Sigmoid colon (tissue), 7 donors: Measurements from ENCODE around the gene OR2C1. TPM values are rescaled to one million over a fixed set of nuclear protein-coding genes. Genes with fewer than 3 reads are reported as not detected.

Experiments
- DNase-seq: peaks from one replicate; pipeline ENCODE4 v3.0.0-alpha.2; 2019
- H3K27ac ChIP-seq, 4 donors: fragments of 200-600 bp; sonication (generic); one replicate each; pipeline ENCODE4 v1.5.1; 2016 to 2019; ENCODE audit warnings: mild to moderate bottlenecking in 1 of 4
- H3K27me3 ChIP-seq, 3 donors: fragments of 200-600 bp; sonication (generic); one replicate each; pipeline ENCODE4 v1.5.1; 2019; ENCODE audit warnings: mild to moderate bottlenecking in 1 of 3
- H3K36me3 ChIP-seq, 4 donors: fragments of 200-600 bp; sonication (generic); one replicate each; pipeline ENCODE4 v1.5.1; 2016 to 2019
- H3K4me1 ChIP-seq, 4 donors: fragments of 200-600 bp; sonication (generic); one replicate each; pipeline ENCODE4 v1.5.1; 2017 to 2019
- H3K4me3 ChIP-seq, 4 donors: fragments of 200-600 bp; sonication (generic); one replicate each; pipeline ENCODE4 v1.5.1; 2017 to 2019; ENCODE audit warnings: mild to moderate bottlenecking in 2 of 4, moderate library complexity in 1 of 4
- H3K9me3 ChIP-seq, 4 donors: fragments of 200-600 bp in 3 of 4; sonication (generic) in 3 of 4; one replicate each; pipeline versions ENCODE4 v1.5.1 to v1.6.1; 2013 to 2019
- CTCF ChIP-seq, 4 experiments: fragments of 450-650 bp in 3 of 4; fragments of 200-600 bp in 1 of 4; IDR thresholded peaks; one replicate each; pipeline ENCODE4 v1.5.1; 2016 to 2019; ENCODE audit warnings: antibody characterized with exemption in 4 of 4, mild to moderate bottlenecking in 3 of 4, moderate library complexity in 2 of 4
- EP300 ChIP-seq, 4 donors: sonication (generic); formaldehyde crosslinking; IDR thresholded peaks; one replicate each; pipeline ENCODE4 v1.6.1; 2017; ENCODE audit warnings: antibody characterized with exemption in 4 of 4
- POLR2A ChIP-seq, 2 donors: fragments of 450-650 bp; IDR thresholded peaks; one replicate each; pipeline ENCODE4 v1.6.1; 2016; ENCODE audit warnings: antibody characterized with exemption in 2 of 2, mild to moderate bottlenecking in 2 of 2, moderate library complexity in 2 of 2
- POLR2AphosphoS5 ChIP-seq, 4 donors: sonication (generic); formaldehyde crosslinking; IDR thresholded peaks; one replicate each; pipeline ENCODE4 v1.6.1; 2017; ENCODE audit warnings: antibody characterized with exemption in 4 of 4
- WGBS, 2 donors: extraction: QIAGEN DNeasy Blood & Tissue Kit; methylation state at CpG; one replicate each; pipeline ENCODE4 v1.1.7; 2013; 5-methylcytosine and 5-hydroxymethylcytosine counted together
- intact Hi-C: fragments of 100-400 bp; cut with DNase I; formaldehyde crosslinking; loops from one replicate; pipeline ENCODE4 v1.15.1; 2023
- polyA plus RNA-seq, 3 donors: library from polyadenylated mRNA; stranded (reverse); fragments of 200-250 nt; gene quantifications; one replicate each; pipeline ENCODE4 v1.2.3, GENCODE V29; 2013
- total RNA-seq, 4 donors: library from RNA; depleted of rRNA; stranded (reverse); fragments of >200 nt; gene quantifications; one replicate each; pipeline ENCODE4 v1.1.0, GENCODE V29; 2016
- donor health status: healthy with polysubstance abuse.
- donor health status: Bipolar disorder and iron deficiency.
- donor health status: healthy.

The OR2C1 gene
- total and polyA plus RNA-seq, 7 donors = 0.09 to 1.4 (median 0.52) TPM; not detected in 3

GRCh38 chr16:3389663-3390338 lies 34.1 kb downstream of the OR2C1 start:
- intact Hi-C loops = no loop called here
- Histone ChIP-seq H3K27me3 (no peaks in the 10 kb centered on the region), H3K4me3 (no peak overlapping the region), H3K36me3 (peaks cover 22 to 84% (median 52%) of the 10 kb centered on the region in 4 donors), H3K27ac (no peak overlapping the region), H3K4me1 (no peaks in the 10 kb centered on the region), H3K9me3 (peaks cover 19 to 55% (median 36%) of the 10 kb centered on the region in 4 donors)
- no peak for DNase-seq
- WGBS, 2 donors = 93 to 96% methylated on average over 9 of the region's 9 CpGs
- TF ChIP-seq POLR2A (IDR thresholded peaks at IDR 0.05) (no peak), POLR2AphosphoS5 (IDR thresholded peaks at IDR 0.05) (no peak), CTCF (IDR thresholded peaks at IDR 0.05) (no peak), EP300 (IDR thresholded peaks at IDR 0.05) (no peak)

GRCh38 chr16:3400446-3400778 lies 44.7 kb downstream of the OR2C1 start:
- H3K4me1 ChIP-seq = peaks cover 0 to 33% (median 22%) of the 10 kb centered on the region in 4 donors
- intact Hi-C loops = loop anchor here (1.0 to 5.0 kb wide), 6 partner anchors 36 to 136 kb away; partner anchors contain the start of genes CLUAP1, NAA60, TIGD7 and ZNF597
- no peak for DNase-seq
- TF ChIP-seq CTCF (IDR thresholded peaks at IDR 0.05) (no peak), POLR2A (IDR thresholded peaks at IDR 0.05) (no peak), POLR2AphosphoS5 (IDR thresholded peaks at IDR 0.05) (no peak), EP300 (IDR thresholded peaks at IDR 0.05) (no peak)
- peaks cover 12 to 47% (median 29%) of the 10 kb centered on the region in 4 donors for H3K36me3 ChIP-seq
- H3K27ac ChIP-seq = peak overlapping the region; percentile 80 to 89 (median 87)
- no peaks in the 10 kb centered on the region for H3K27me3 ChIP-seq
- peak overlapping the region; percentile 67 to 85 (median 76) for H3K4me3 ChIP-seq
- peaks cover 0 to 27% (median under 1%) of the 10 kb centered on the region in 4 donors for H3K9me3 ChIP-seq
- WGBS, 2 donors = 1% methylated on average over 18 of the region's 18 CpGs

- peak; percentile 99 for DNase-seq
- Histone ChIP-seq H3K27ac (peak within 1 kb of the TSS; percentile 80 to 89 (median 87)), H3K36me3 (peaks cover 14 to 47% (median 30%) of the 10 kb centered on the region in 4 donors), H3K4me3 (peak within 1 kb of the TSS; percentile 67 to 85 (median 76)), H3K4me1 (peaks cover 0 to 33% (median 22%) of the 10 kb centered on the region in 4 donors), H3K9me3 (peaks cover 0 to 33% (median 6%) of the 10 kb centered on the region in 4 donors), H3K27me3 (no peaks in the 10 kb centered on the region)
- WGBS, 2 donors = 0% methylated on average over 95 of the region's 95 CpGs
- intact Hi-C loops = loop anchor here (1.0 to 5.0 kb wide), 6 partner anchors 36 to 136 kb away; partner anchors contain the start of genes CLUAP1, NAA60, TIGD7 and ZNF597
- no peak for TF ChIP-seq EP300 (IDR thresholded peaks at IDR 0.05)
- TF ChIP-seq POLR2AphosphoS5 (IDR thresholded peaks at IDR 0.05) = peak; percentile 65 to 91 (median 88)
- TF ChIP-seq POLR2A (IDR thresholded peaks at IDR 0.05) = peak; percentile 44 to 53
These were observed 45.3 kb downstream of the OR2C1 start, which contains the start of the genes ZNF174 and ZSCAN32 for GRCh38 chr16:3400779-3401688. Gene ZNF174, plus strand, starts transcription at chr16:3401215. Its CDS starts 790 bp downstream, at chr16:3402005. Gene ZSCAN32, minus strand, starts transcription at chr16:3401004. Its CDS starts 3,447 bp downstream, at chr16:3397557.

- TF ChIP-seq POLR2AphosphoS5 (IDR thresholded peaks at IDR 0.05) (no peak), EP300 (IDR thresholded peaks at IDR 0.05) (no peak), CTCF (IDR thresholded peaks at IDR 0.05) (no peak), POLR2A (IDR thresholded peaks at IDR 0.05) (no peak)
- no peaks in the 10 kb centered on the region for H3K27me3 ChIP-seq
- peaks cover 0 to 33% (median 22%) of the 10 kb centered on the region in 4 donors for H3K4me1 ChIP-seq
- intact Hi-C loops = loop anchor here (2.0 to 5.0 kb wide), 5 partner anchors 37 to 137 kb away; partner anchors contain the start of genes NAA60, TIGD7, ZNF597 and ZNF75A
- 46 to 51% methylated on average over 17 of the region's 17 CpGs for WGBS, 2 donors
- peaks cover 0 to 27% (median 13%) of the 10 kb centered on the region in 4 donors for H3K9me3 ChIP-seq
- peaks cover 14 to 47% (median 34%) of the 10 kb centered on the region in 4 donors for H3K36me3 ChIP-seq
- H3K27ac ChIP-seq = peak overlapping the region; percentile 80 to 89 (median 87)
- no peak for DNase-seq
- peak overlapping the region; percentile 67 to 85 (median 76) for H3K4me3 ChIP-seq
These were observed 46.2 kb downstream of the OR2C1 start for GRCh38 chr16:3401719-3402397.

Other genes starting within 250 kb of the OR2C1 start
- gene ZNF205, start 243.3 kb upstream of the OR2C1 start, total RNA-seq = 10 to 100 TPM; 15.8 to 17.5 (median 16.7) TPM
- gene ZNF205, start 243.3 kb upstream of the OR2C1 start, polyA plus RNA-seq = 10 to 100 TPM in 2 of 3 donors, 1 to 10 TPM in 1; 6.6 to 12.6 (median 10.9) TPM
- 10 to 100 TPM in 1 of 4 donors, 1 to 10 TPM in 3; 2.6 to 10.5 (median 5.0) TPM for gene ZNF213, start 220.9 kb upstream of the OR2C1 start, total RNA-seq
- gene ZNF213, start 220.9 kb upstream of the OR2C1 start, polyA plus RNA-seq = 10 to 100 TPM in 1 of 3 donors, 1 to 10 TPM in 2; 7.2 to 11.3 (median 7.2) TPM
- gene OR1F1, start 167.7 kb upstream of the OR2C1 start, total RNA-seq = not detected
- gene OR1F1, start 167.7 kb upstream of the OR2C1 start, polyA plus RNA-seq = not detected
- gene ZNF200, start 120.7 kb upstream of the OR2C1 start, total RNA-seq = 1 to 10 TPM; 5.5 to 6.8 (median 6.2) TPM
- 1 to 10 TPM; 2.8 to 4.9 (median 3.0) TPM for gene ZNF200, start 120.7 kb upstream of the OR2C1 start, polyA plus RNA-seq
- 1 to 10 TPM; 1.2 to 2.9 (median 2.1) TPM for gene MEFV, start 99.3 kb upstream of the OR2C1 start, total RNA-seq
- under 1 TPM; 0.60 to 0.92 (median 0.85) TPM for gene MEFV, start 99.3 kb upstream of the OR2C1 start, polyA plus RNA-seq
- gene ZNF263, start 72.4 kb upstream of the OR2C1 start, total RNA-seq = 10 to 100 TPM; 27.5 to 51.3 (median 33.4) TPM
- gene ZNF263, start 72.4 kb upstream of the OR2C1 start, polyA plus RNA-seq = 10 to 100 TPM in 2 of 3 donors, 1 to 10 TPM in 1; 9.7 to 17.2 (median 15.0) TPM
- 10 to 100 TPM in 1 of 4 donors, 1 to 10 TPM in 3; 3.5 to 12.8 (median 6.3) TPM for gene TIGD7, start 50.5 kb upstream of the OR2C1 start, total RNA-seq
- 1 to 10 TPM; 1.2 to 4.2 (median 2.8) TPM for gene TIGD7, start 50.5 kb upstream of the OR2C1 start, polyA plus RNA-seq
- 10 to 100 TPM; 26.6 to 32.8 (median 27.7) TPM for gene ZNF75A, start 50.4 kb upstream of the OR2C1 start, total RNA-seq
- gene ZNF75A, start 50.4 kb upstream of the OR2C1 start, polyA plus RNA-seq = 10 to 100 TPM in 1 of 3 donors, 1 to 10 TPM in 2; 6.7 to 17.0 (median 9.6) TPM
- 10 to 100 TPM; 12.1 to 16.3 (median 15.3) TPM for gene ZSCAN32, start 45.1 kb downstream of the OR2C1 start, total RNA-seq
- 10 to 100 TPM in 1 of 3 donors, 1 to 10 TPM in 2; 8.6 to 10.8 (median 9.6) TPM for gene ZSCAN32, start 45.1 kb downstream of the OR2C1 start, polyA plus RNA-seq
- 10 to 100 TPM; 12.2 to 15.8 (median 14.2) TPM for gene ZNF174, start 45.3 kb downstream of the OR2C1 start, total RNA-seq
- gene ZNF174, start 45.3 kb downstream of the OR2C1 start, polyA plus RNA-seq = 1 to 10 TPM; 3.5 to 5.5 (median 5.4) TPM
- gene ZNF597, start 87.6 kb downstream of the OR2C1 start, total RNA-seq = 1 to 10 TPM; 1.5 to 2.5 (median 2.1) TPM
- gene ZNF597, start 87.6 kb downstream of the OR2C1 start, polyA plus RNA-seq = 1 to 10 TPM in 1 of 3 donors, under 1 TPM in 2; 0.69 to 1.2 (median 0.99) TPM
- gene NAA60, start 87.8 kb downstream of the OR2C1 start, total RNA-seq = 10 to 100 TPM; 15.0 to 30.4 (median 22.6) TPM
- gene NAA60, start 87.8 kb downstream of the OR2C1 start, polyA plus RNA-seq = 10 to 100 TPM; 55.9 to 73.5 (median 65.1) TPM
- gene C16orf90, start 139.6 kb downstream of the OR2C1 start, total RNA-seq = not detected
- not detected for gene C16orf90, start 139.6 kb downstream of the OR2C1 start, polyA plus RNA-seq
- 10 to 100 TPM; 24.2 to 36.8 (median 29.5) TPM for gene CLUAP1, start 145.1 kb downstream of the OR2C1 start, total RNA-seq
- gene CLUAP1, start 145.1 kb downstream of the OR2C1 start, polyA plus RNA-seq = 10 to 100 TPM in 1 of 3 donors, 1 to 10 TPM in 2; 6.6 to 10.5 (median 6.9) TPM
- gene NLRC3, start 221.5 kb downstream of the OR2C1 start, total RNA-seq = under 1 TPM in 3 of 4 donors, not detected in 1; under 0.01 to 0.33 (median 0.27) TPM
- gene NLRC3, start 221.5 kb downstream of the OR2C1 start, polyA plus RNA-seq = 1 to 10 TPM in 1 of 3 donors, under 1 TPM in 1, not detected in 1; under 0.01 to 7.0 TPM